HG02840 (cell line): ENCODE results near the gene FBH1.

ENCODE experiments used
- ATAC-seq: cut with Tn5 transposase; IDR thresholded peaks from one replicate; pipeline ENCODE4 v1.9.1; 2021; ENCODE audit warnings: mild to moderate bottlenecking, moderate library complexity, moderate number of reproducible peaks; ENCODE audit not compliant: unreplicated experiment, low FRiP score

Gene FBH1

GRCh38 chr10:5971886-5972285 lies 81.8 kb downstream of the FBH1 start:
- ATAC-seq: no peak

GRCh38 chr10:5973069-5973468 lies 83.0 kb downstream of the FBH1 start:
- no peak for ATAC-seq

GRCh38 chr10:5975641-5976473 lies 85.8 kb downstream of the FBH1 start:
- ATAC-seq: peak; percentile 39

- ATAC-seq: peak; percentile 20
Observed at GRCh38 chr10:5976512-5977470, 86.7 kb downstream of the FBH1 start.

- peak; percentile 62 for ATAC-seq
Observed at GRCh38 chr10:5977471-5978229, 87.6 kb downstream of the FBH1 start, which contains the start of gene IL15RA. Gene IL15RA (minus strand): TSS chr10:5977543. CDS start chr10:5977492, 51 bp downstream.

GRCh38 chr10:5978230-5978489 lies 88.1 kb downstream of the FBH1 start:
- no peak for ATAC-seq

- no peak for ATAC-seq
Observed at GRCh38 chr10:5981529-5981928, 91.5 kb downstream of the FBH1 start.

GRCh38 chr10:5983774-5984173 lies 93.7 kb downstream of the FBH1 start:
- no peak for ATAC-seq

GRCh38 chr10:5985029-5985428 lies 95.0 kb downstream of the FBH1 start:
- ATAC-seq: no peak
